OCI-M2 (cell line): ENCODE data around the gene PALLD.

Experiments used
- DNase-seq: peaks from one replicate; lab custom pipeline; 2025; ENCODE audit not compliant: unreplicated experiment; lab: John Stamatoyannopoulos, UW

The PALLD gene

DNA sequence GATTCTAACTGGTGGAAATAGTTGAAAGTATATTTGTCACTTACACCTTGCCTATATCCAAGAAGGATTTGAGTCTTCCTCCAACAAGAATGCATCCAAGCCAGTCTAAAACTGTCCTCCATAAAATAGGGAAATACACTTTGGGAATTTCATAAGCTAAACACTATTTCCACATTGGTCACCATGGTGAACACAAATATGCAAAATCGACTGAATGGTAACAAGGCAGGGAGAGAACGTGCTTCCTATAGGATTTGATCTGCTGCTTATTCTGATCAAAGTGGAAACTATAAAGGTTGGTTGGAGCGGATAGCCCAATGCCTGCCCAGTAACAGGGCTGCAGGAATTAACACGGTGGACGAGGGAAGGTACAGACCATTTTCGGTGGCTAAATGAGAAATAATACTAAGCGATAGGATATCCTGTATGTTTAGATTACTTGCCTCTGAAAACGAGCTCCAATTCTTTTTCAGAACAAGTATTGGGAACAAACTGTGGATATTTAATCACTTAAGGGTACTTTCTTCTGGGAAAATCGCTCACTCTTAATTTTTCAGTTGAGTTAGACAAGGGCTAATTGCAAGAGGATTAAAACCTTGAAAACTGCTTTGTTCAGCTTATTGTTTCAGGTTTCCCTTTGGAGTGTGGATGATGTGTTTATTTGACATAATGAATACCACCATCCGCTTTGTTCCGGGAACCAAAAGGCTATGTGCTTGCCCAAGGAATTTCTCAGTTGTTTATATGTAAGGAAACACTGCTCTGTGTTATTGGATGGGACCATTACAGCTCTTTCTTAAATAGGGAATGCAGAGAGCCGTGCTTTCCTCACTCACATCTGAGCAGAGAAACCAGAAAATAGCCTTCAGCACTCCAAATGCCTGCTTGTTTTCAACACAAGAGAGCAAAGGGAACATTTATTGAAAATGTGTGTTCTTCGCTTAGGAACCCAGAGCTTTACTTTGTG, 318.8 kb downstream of the PALLD start:
- DNase-seq: no peak

- DNase-seq: no peak
Measured at GRCh38 chr4:168817370-168817769, 320.5 kb downstream of the PALLD start.

DNA sequence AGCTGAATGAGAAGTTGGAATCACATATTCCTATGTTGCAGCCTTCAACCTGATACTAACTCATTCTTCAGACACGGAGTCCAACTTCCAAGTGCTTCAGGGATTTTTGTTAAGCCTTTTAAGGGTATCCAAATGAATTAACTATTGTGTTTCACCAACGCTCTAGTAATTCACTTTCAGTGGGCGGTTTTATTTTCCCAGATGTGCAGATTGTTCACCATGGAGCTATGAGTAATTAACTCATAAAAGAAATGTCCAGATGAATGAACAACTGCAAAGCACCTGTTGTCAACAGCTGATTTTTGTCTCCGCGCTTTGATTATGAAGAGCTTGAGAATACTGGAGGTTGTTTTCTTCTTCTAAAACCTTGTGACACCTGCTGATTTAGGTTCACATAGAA, 325.6 kb downstream of the PALLD start:
- DNase-seq: no peak

- DNase-seq: no peak
Measured at GRCh38 chr4:168825975-168826374, 329.1 kb downstream of the PALLD start.

- DNase-seq: no peak
Measured at GRCh38 chr4:168826620-168827019, 329.8 kb downstream of the PALLD start.

DNA sequence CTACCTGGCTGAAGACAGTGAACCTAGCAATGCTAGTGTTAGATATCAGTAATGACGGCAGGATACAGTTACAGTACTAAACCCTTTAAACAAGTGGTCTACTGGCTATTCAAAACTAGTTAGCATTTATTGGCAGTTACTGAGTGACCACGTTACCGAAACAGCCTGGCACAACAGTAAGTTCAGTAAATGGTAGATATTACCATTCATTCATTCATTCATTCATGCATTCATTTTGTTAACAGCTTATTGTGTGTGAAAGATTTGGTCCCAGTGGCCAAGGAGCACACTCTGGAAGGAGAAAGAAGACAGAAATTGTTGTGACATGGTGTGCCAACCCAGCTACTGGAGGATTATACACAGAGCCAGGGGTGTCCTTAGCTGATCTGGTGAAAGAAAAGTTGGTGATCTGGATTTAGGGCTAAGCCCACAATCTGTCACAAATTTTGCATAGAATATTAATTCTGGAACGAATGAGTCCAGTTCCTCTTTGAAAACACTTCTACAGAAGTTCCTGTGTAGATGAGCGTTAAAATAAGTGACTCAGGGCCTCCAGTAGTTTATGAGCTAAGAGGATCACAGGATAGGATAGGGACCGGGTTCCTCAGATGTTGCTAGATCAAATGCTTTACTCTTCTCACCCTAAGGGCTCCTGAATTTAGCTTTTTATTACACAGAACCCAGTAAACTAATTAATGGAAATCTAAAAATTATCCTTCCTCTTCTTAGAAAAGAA, 334.1 kb downstream of the PALLD start:
- no peak for DNase-seq

DNA sequence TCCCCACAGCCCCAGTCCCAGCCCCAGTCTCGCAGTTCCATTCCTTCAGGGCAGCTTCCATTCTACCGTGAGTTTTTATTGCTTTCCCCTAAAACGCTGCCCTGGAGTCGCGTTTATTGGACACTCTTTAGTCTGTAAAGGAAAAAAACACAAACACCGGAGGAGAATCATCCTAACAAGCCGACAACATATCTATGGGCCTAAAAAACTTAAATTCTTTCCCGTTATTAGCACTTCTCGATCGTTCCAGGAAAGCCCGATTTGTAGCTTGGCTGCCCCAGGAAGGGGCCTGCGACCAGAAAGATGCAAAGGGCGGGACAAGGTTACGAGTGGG, 334.7 kb downstream of the PALLD start:
- no peak for DNase-seq

DNA sequence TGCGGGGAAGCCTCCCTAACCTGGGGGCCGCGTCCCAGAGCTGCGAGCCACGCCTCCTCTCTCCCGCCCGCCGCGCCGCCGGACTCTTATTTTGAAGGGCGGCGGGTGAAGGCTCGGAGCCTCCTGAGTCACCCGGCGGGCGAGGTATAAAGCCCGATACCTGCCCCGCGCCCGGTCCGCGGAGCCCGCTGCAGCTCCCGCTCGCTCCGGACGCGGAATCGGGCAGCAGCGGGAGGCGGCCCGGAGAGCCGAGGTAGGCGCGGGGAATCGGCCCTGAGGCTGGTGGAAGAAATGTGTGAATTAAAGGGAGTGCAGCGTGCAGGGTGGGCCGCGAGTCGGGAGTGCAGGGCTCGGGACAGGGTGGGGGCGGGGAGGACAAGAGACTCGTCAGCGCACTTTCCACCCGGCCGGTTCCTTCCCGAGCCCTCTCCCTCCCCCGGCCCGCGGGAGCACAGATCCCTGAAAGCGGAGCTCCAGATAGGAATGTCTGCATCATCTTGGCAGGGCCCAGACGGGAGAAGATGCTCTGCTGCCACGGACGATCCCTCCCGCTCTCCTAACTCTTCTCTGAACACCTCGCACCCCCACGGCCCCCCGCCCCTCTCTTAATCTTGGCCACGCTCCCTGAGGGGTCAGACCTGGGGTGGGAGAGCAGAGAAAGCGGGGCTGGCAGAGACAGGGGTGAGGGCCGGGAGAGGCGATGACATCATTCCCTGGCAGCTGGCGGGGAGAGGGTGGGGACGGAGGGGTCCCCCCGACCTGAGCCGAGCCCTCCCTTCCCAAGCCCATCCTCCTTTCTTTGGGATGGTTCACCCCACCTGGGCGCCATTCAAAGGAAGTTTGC, 335.3 kb downstream of the PALLD start:
- no peak for DNase-seq

DNA sequence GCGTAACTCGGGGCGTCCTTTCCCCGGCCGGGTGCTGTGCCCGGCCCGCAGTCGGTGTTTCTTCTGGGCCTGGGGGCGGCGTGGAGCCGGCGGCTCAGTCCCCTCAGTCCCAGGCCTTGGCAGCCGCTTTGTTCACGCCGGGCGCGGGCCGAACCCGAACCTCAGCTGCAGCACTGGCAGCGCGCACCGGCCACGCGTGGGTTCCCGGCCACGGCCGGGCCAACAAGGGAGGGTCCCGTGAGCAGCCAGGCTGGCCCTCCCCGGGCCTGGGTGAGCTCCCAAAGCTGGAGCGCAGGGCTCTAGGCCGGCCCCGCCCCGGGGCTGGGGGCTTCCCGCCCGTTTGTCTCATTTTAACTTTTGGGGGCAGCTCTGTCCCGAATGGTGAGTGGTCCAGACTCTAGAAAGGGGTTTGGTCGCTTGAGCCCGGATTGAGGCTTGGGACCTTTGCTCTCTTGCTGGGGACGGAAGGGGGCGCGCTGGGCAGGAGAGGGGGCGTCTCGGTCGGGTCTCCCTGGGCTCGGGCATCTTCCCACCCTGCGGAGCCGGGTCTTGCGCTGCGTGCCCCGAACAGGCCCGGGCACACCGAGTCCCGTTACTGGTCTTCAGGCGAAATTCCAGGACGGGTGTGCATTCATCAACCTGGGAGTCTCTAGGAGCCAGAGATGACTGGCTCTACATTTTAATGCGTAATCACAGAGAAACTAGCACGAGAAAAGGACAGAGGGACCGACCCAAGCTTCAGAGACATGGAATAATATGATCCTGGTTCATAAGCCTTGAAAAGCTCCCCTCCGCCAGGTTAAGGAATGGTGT, 336.1 kb downstream of the PALLD start:
- no peak for DNase-seq

- DNase-seq: no peak
Measured at GRCh38 chr4:168833881-168834280, 337.0 kb downstream of the PALLD start.

DNA sequence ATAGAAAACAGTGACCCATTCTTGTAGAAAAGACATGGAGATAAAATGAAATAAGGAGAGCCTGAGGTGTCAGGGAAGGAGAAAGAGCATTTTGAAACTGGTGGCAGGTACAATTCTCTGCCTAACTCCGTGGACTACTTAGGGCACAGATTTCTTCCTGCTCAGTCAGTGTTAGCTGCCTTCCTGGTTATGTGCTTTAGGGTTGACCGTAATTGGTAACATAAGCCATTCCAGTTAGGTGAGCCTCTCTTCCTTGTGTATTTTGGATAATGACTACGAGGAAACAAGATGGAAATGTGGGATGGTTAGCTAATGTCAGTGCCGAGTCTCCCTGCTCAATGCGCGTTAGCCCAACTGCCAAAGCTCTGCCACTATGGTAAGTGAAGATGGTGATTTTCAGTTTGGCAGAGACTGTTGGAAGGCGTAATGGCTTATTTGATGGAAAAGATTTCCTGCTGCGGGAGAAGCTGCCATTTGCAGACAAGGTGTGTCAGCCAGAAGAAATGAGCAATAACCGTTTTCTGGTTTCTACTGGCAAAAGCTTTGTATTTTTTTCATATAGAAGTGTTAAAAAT, 339.1 kb downstream of the PALLD start:
- no peak for DNase-seq

- no peak for DNase-seq
Measured at GRCh38 chr4:168836490-168836889, 339.6 kb downstream of the PALLD start.

DNA sequence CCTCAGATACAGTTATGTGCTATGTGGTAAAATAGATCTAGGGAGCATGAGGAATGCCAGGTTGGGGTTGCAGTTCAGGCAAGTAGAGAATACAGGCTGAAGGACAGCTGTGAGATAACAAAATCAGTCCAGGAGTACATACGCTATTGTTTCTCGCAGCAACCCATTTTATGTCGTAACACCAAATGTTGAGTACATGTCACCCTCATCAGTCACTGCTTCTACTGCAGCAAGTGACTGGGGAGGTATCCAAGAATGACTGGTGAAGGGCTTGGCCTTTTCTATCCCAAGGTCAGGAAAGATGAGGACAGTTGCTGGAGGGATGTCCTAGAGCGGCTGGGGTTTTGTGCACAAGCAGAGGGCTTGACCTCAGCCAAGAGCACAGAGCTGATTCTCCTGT, 341.1 kb downstream of the PALLD start:
- no peak for DNase-seq

DNA sequence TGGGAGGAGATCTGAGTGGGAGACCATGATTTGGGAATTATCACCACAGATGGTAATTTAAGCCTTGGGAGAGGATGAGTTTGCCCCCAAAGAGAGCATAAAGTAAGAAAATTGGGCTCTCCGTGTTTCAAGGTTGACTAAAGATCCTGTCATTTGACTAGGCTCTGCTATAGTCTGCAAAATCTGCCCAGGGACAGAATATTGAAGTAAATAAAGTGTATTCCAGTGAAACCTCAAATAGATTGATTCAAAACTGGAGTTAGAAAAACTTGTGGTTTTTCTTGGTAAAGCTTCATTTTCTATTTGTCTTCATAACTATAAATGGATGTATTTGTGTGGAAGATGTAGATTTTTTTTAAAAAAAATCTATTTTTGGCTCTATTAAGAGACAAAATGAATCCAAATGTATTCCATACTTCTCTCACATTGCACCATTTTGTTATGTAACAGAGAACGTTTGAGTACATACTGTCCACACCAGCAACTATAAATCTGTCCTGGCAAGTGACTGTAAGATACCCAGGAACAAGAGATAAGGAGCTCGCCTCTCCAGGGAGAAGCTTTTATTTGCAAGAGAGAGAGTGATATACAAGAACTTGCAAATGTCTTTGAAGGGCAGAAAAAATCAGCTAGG, 343.0 kb downstream of the PALLD start:
- DNase-seq: no peak

GRCh38 chr4:168840392-168840763, 343.5 kb downstream of the PALLD start:
- no peak for DNase-seq

GRCh38 chr4:168841000-168841671, 344.3 kb downstream of the PALLD start:
- no peak for DNase-seq

- DNase-seq: no peak
Measured at GRCh38 chr4:168841672-168842019, 344.8 kb downstream of the PALLD start.

DNA sequence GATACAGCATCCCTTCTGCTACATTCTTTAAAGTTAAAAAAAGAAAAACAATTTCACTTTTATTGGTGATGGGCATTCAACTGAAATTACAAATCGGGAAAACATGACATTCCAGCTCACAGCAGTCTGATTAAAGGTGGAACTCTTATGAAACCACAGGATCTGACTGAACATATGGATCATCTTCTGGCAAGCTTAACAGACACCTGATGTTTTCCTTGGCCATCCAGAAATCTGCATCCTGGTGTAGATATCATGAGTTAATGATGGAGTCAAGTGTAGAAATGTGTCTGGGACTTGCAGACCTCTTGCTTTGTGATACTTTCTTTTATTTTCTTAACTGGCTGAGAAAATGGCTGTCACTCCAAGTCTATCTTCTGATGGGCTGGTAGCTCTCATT, 345.3 kb downstream of the PALLD start:
- no peak for DNase-seq

DNA sequence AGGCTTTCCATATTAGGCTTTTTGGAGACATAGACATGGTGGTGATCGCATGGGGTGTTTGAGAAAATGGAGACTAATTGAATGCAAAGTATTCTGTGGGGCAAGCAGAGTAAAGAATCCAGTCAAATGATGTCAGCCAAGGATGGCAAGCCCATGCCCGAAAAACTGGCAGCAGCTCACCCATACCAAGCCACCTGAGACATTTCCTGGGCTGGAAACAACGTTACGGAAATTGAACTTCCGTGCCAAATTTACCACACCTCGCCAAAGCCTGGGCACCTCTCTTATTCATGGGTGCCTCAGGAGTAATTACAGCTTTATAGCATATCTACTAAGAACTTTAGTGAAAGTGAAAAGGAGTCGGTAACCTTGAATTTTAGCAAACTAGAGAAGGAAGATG, 346.8 kb downstream of the PALLD start:
- DNase-seq: no peak
